ENCODE results near the gene PRKN.

PRKN gene

GRCh38 chr6:161303628-161304340 is 1423.8 kb downstream of the PRKN start:
- peak; percentile 76 for DNase-seq (ENCODE audit: low read depth)

- DNase-seq (ENCODE audit: low read depth): no peak
Measured at GRCh38 chr6:161302949-161303348, 1424.6 kb downstream of the PRKN start.

- DNase-seq (ENCODE audit: low read depth): peak; percentile 41
Measured at GRCh38 chr6:161301338-161301737, 1426.2 kb downstream of the PRKN start.

GRCh38 chr6:161300823-161301222 is 1426.7 kb downstream of the PRKN start:
- no peak for DNase-seq (ENCODE audit: low read depth)

GRCh38 chr6:161299726-161300125 is 1427.8 kb downstream of the PRKN start:
- DNase-seq (ENCODE audit: low read depth): no peak

Measured in ELR (cell line).